Measurements from ENCODE around the gene TOMM40. TPM values are rescaled to one million over a fixed set of nuclear protein-coding genes. Genes with fewer than 3 reads are reported as not detected.

Gene TOMM40
- total and polyA plus RNA-seq, 2 of the 13 experiments (the other 11 are each of a cell fraction or from before 2014, with no cell fraction given) = 72.0 to 110 TPM

- peaks cover 3 to 16% of the 10 kb centered on the region in 2 experiments; a peak in 3 of 5 replicates for H3K36me3 ChIP-seq (replicated peaks in 1 of 2; ENCODE audit: control insufficient read depth in 1 of 2, insufficient read depth in 2 of 2, low read length in 2 of 2)
- in situ Hi-C loops (cut with HindIII; ENCODE audit: extremely low pct_ligation_motif_present, low pct_unique_long_range_greater_than_20kb) (no loop called here), intact Hi-C loops (cut with micrococcal nuclease; ENCODE audit: unreplicated experiment) (no loop called here)
- H3K27ac ChIP-seq (ENCODE audit: extremely low read length, insufficient read depth, low read length) = peak overlapping the region; percentile 30
- BruUV-seq (replicated peaks) = no TSS peak
- no peak for ATAC-seq
- peaks cover 47% of the 10 kb centered on the region for H3K4me1 ChIP-seq (ENCODE audit: insufficient read depth, low read length)
- ChIA-PET CTCF (ENCODE audit: low intra/inter-chr PET ratio, low total read pairs) (no interaction called here), POLR2A (interaction anchor here (0.6 to 3.1 kb wide), 2 partner anchors 17 to 40 kb away, joined by 3 to 9 read pairs; partner anchors contain the start of gene TOMM40)
- H3K4me2 ChIP-seq (ENCODE audit: low read depth, low read length) = no peak overlapping the region
- H4K20me1 ChIP-seq (ENCODE audit: insufficient read depth, low read length) = peaks cover 45% of the 10 kb centered on the region
- H3K9ac ChIP-seq (ENCODE audit: insufficient read depth, low read depth, low read length) = no peak overlapping the region
- no peak overlapping the region for H3K4me3 ChIP-seq (replicated peaks in 1 of 3; ENCODE audit: insufficient read depth in 1 of 3, low read depth in 2 of 3, low read length in 3 of 3)
- no peak for TF ChIP-seq KMT2B (CRISPR knock-in tag; IDR thresholded peaks at IDR 0.05)
- peak; percentile 54 for TF ChIP-seq AGO2 (optimal IDR thresholded peaks at IDR 0.05; ENCODE audit: low read depth, low read length)
- 0 out of 2 replicates have a peak, but pooled peaks have one; percentile 20 for TF ChIP-seq RBFOX2 (IDR thresholded peaks at IDR 0.05; ENCODE audit: low read depth, low read length)
- TF ChIP-seq ZNF670 (CRISPR knock-in tag; IDR thresholded peaks at IDR 0.05; ENCODE audit: borderline replicate concordance) = 0 out of 2 replicates have a peak, but pooled peaks have one; percentile 43
- TF ChIP-seq, protein P1, sequence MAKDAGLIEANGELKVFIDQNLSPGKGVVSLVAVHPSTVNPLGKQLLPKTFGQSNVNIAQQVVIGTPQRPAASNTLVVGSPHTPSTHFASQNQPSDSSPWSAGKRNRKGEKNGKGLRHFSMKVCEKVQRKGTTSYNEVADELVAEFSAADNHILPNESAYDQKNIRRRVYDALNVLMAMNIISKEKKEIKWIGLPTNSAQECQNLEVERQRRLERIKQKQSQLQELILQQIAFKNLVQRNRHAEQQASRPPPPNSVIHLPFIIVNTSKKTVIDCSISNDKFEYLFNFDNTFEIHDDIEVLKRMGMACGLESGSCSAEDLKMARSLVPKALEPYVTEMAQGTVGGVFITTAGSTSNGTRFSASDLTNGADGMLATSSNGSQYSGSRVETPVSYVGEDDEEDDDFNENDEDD (CRISPR knock-in tag; IDR thresholded peaks at IDR 0.05; ENCODE audit: borderline replicate concordance) = no peak
- H3K9me3 ChIP-seq (ENCODE audit: low read length) = no peaks in the 10 kb centered on the region
- WGBS (ENCODE audit: low lambda C conversion rate) = 77% methylated on average over 8 of the region's 8 CpGs
- no peaks in the 10 kb centered on the region; a peak in 1 of 5 replicates for H3K27me3 ChIP-seq (ENCODE audit: control insufficient read depth in 1 of 2, insufficient read depth in 2 of 2, low read length in 2 of 2)
- no peak for DNase-seq (ENCODE audit: low spot score)
- no peak overlapping the region for H2AFZ ChIP-seq (ENCODE audit: low read length)
- peaks cover 78% of the 10 kb centered on the region for H3K79me2 ChIP-seq (ENCODE audit: insufficient read depth, low read length)
- no peak for FAIRE-seq
Measured at GRCh38 chr19:44850641-44851109, 40.4 kb upstream of the TOMM40 start.

GRCh38 chr19:44851427-44851826, 39.6 kb upstream of the TOMM40 start:
- H3K4me2 ChIP-seq (ENCODE audit: low read depth, low read length) = no peak overlapping the region
- no peak overlapping the region for H3K4me3 ChIP-seq (replicated peaks in 1 of 3; ENCODE audit: insufficient read depth in 1 of 3, low read depth in 2 of 3, low read length in 3 of 3)
- peaks cover 53% of the 10 kb centered on the region for H4K20me1 ChIP-seq (ENCODE audit: insufficient read depth, low read length)
- TF ChIP-seq, protein P2, sequence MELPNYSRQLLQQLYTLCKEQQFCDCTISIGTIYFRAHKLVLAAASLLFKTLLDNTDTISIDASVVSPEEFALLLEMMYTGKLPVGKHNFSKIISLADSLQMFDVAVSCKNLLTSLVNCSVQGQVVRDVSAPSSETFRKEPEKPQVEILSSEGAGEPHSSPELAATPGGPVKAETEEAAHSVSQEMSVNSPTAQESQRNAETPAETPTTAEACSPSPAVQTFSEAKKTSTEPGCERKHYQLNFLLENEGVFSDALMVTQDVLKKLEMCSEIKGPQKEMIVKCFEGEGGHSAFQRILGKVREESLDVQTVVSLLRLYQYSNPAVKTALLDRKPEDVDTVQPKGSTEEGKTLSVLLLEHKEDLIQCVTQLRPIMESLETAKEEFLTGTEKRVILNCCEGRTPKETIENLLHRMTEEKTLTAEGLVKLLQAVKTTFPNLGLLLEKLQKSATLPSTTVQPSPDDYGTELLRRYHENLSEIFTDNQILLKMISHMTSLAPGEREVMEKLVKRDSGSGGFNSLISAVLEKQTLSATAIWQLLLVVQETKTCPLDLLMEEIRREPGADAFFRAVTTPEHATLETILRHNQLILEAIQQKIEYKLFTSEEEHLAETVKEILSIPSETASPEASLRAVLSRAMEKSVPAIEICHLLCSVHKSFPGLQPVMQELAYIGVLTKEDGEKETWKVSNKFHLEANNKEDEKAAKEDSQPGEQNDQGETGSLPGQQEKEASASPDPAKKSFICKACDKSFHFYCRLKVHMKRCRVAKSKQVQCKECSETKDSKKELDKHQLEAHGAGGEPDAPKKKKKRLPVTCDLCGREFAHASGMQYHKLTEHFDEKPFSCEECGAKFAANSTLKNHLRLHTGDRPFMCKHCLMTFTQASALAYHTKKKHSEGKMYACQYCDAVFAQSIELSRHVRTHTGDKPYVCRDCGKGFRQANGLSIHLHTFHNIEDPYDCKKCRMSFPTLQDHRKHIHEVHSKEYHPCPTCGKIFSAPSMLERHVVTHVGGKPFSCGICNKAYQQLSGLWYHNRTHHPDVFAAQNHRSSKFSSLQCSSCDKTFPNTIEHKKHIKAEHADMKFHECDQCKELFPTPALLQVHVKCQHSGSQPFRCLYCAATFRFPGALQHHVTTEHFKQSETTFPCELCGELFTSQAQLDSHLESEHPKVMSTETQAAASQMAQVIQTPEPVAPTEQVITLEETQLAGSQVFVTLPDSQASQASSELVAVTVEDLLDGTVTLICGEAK (IDR thresholded peaks at IDR 0.05) = no peak
- TF ChIP-seq, protein P2 (CRISPR knock-in tag; IDR thresholded peaks at IDR 0.05) = no peak
- peaks cover 54% of the 10 kb centered on the region for H3K4me1 ChIP-seq (ENCODE audit: insufficient read depth, low read length)
- no peaks in the 10 kb centered on the region; a peak in 1 of 5 replicates for H3K27me3 ChIP-seq (ENCODE audit: control insufficient read depth in 1 of 2, insufficient read depth in 2 of 2, low read length in 2 of 2)
- H3K9ac ChIP-seq (ENCODE audit: insufficient read depth, low read depth, low read length) = no peak overlapping the region
- intact Hi-C loops (cut with micrococcal nuclease; ENCODE audit: unreplicated experiment) (no loop called here), in situ Hi-C loops (cut with HindIII; ENCODE audit: extremely low pct_ligation_motif_present, low pct_unique_long_range_greater_than_20kb) (no loop called here)
- DNase-seq (ENCODE audit: low spot score) = no peak
- H3K9me3 ChIP-seq (ENCODE audit: low read length) = no peaks in the 10 kb centered on the region
- H3K79me2 ChIP-seq (ENCODE audit: insufficient read depth, low read length) = peaks cover 80% of the 10 kb centered on the region
- no peak for FAIRE-seq
- H3K36me3 ChIP-seq (replicated peaks in 1 of 2; ENCODE audit: control insufficient read depth in 1 of 2, insufficient read depth in 2 of 2, low read length in 2 of 2) = peaks cover 3 to 17% of the 10 kb centered on the region in 2 experiments; a peak in 3 of 5 replicates
- no peak overlapping the region for H3K27ac ChIP-seq (ENCODE audit: extremely low read length, insufficient read depth, low read length)
- H2AFZ ChIP-seq (ENCODE audit: low read length) = no peak overlapping the region
- no peak for ATAC-seq
- no TSS peak for BruUV-seq (replicated peaks)
- CTCF ChIA-PET (ENCODE audit: low intra/inter-chr PET ratio, low total read pairs) = no interaction called here
- WGBS (ENCODE audit: low lambda C conversion rate) = 100% methylated on average over 2 of the region's 2 CpGs
- POLR2A ChIA-PET = interaction anchor here (1.2 kb wide), 1 partner anchor 39 kb away, joined by 3 read pairs; the partner anchor contains the start of gene TOMM40

Data from HepG2 (cell line).